Measurements from ENCODE around the gene PRPF31. TPM values are rescaled to one million over a fixed set of nuclear protein-coding genes. Genes with fewer than 3 reads are reported as not detected.
A peak's percentile ranks its signal among the peaks of the same experiment; 100 is the strongest.

The PRPF31 gene
- total and polyA plus RNA-seq, 2 of the 13 experiments (the other 11 are each of a cell fraction or from before 2014, with no cell fraction given), result 23.8 to 63.8 TPM

DNA sequence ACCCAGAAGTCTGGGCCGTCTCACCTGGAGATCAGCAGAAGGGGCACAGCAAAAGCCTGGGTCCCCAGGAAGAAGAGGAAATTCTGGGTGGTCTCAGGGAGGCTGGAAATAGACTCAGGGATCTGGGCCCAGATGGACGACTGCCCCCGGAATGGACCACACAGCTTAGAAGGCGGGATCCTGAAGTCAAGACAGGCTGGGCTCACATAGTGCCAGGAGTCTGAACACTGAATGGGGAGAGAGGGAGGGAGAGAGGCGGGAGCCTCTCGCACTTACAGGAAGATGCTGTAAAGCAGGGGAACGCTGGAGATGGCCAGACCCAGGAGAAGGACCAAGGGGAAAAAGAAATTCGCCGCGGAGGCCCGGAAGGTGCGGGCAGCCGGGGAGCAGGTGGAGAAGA is 45.3 kb downstream of the PRPF31 start:
- in situ Hi-C loops (cut with HindIII; ENCODE audit: extremely low pct_ligation_motif_present, low pct_unique_long_range_greater_than_20kb), result no loop called here
- no peak for FAIRE-seq
- no TSS peak for BruUV-seq (replicated peaks)
- WGBS (ENCODE audit: low lambda C conversion rate), result 46% methylated on average over 13 of the region's 13 CpGs
- Histone ChIP-seq H4K20me1 (ENCODE audit: insufficient read depth, low read length) (no peaks in the 10 kb centered on the region), H3K4me1 (ENCODE audit: insufficient read depth, low read length) (peaks cover 13% of the 10 kb centered on the region), H3K4me3 (replicated peaks in 1 of 3; ENCODE audit: insufficient read depth in 1 of 3, low read depth in 2 of 3, low read length in 3 of 3) (peak overlapping the region; percentile 70 to 93 (median 75); a peak in 5 of 6 replicates), H3K9me3 (ENCODE audit: low read length) (no peaks in the 10 kb centered on the region), H3K79me2 (ENCODE audit: insufficient read depth, low read length) (peaks cover 13% of the 10 kb centered on the region), H3K36me3 (replicated peaks in 1 of 2; ENCODE audit: control insufficient read depth in 1 of 2, insufficient read depth in 2 of 2, low read length in 2 of 2) (peaks cover 9 to 24% of the 10 kb centered on the region in 2 experiments), H3K27ac (ENCODE audit: extremely low read length, insufficient read depth, low read length) (peak overlapping the region; percentile 81), H3K4me2 (ENCODE audit: low read depth, low read length) (peak overlapping the region; percentile 93), H3K27me3 (ENCODE audit: control insufficient read depth in 1 of 2, insufficient read depth in 2 of 2, low read length in 2 of 2) (no peaks in the 10 kb centered on the region; a peak in 1 of 5 replicates), H2AFZ (ENCODE audit: low read length) (no peak overlapping the region), H3K9ac (ENCODE audit: insufficient read depth, low read depth, low read length) (peak overlapping the region; percentile 88)
- ChIA-PET CTCF (ENCODE audit: low intra/inter-chr PET ratio, low total read pairs) (no interaction called here), POLR2A (interaction anchor here (2.0 to 3.2 kb wide), 4 partner anchors 24 to 49 kb away, joined by 8 to 48 read pairs (median 13); partner anchors contain the start of genes CNOT3, MBOAT7 and RPS9)
- TF ChIP-seq ZSCAN22 (CRISPR knock-in tag; IDR thresholded peaks at IDR 0.05) (peak; percentile 80; the same call in 1 of the 2 replicates), KLF15 (CRISPR knock-in tag; IDR thresholded peaks at IDR 0.05; ENCODE audit: borderline replicate concordance) (no peak), CEBPB (IDR thresholded peaks at IDR 0.05; ENCODE audit: borderline replicate concordance, low read depth, low read length) (no peak)
- TF ChIP-seq, protein P1, sequence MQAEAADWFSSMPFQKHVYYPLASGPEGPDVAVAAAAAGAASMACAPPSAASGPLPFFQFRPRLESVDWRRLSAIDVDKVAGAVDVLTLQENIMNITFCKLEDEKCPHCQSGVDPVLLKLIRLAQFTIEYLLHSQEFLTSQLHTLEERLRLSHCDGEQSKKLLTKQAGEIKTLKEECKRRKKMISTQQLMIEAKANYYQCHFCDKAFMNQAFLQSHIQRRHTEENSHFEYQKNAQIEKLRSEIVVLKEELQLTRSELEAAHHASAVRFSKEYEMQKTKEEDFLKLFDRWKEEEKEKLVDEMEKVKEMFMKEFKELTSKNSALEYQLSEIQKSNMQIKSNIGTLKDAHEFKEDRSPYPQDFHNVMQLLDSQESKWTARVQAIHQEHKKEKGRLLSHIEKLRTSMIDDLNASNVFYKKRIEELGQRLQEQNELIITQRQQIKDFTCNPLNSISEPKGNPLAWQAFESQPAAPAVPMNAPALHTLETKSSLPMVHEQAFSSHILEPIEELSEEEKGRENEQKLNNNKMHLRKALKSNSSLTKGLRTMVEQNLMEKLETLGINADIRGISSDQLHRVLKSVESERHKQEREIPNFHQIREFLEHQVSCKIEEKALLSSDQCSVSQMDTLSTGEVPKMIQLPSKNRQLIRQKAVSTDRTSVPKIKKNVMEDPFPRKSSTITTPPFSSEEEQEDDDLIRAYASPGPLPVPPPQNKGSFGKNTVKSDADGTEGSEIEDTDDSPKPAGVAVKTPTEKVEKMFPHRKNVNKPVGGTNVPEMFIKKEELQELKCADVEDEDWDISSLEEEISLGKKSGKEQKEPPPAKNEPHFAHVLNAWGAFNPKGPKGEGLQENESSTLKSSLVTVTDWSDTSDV (CRISPR knock-in tag; IDR thresholded peaks at IDR 0.05), result no peak
- ATAC-seq, result no peak
- DNase-seq (ENCODE audit: low spot score), result no peak
- intact Hi-C loops (cut with micrococcal nuclease; ENCODE audit: unreplicated experiment), result loop anchor here (1.0 kb wide), 1 partner anchor 25 kb away; no protein-coding TSS in a partner anchor

DNA sequence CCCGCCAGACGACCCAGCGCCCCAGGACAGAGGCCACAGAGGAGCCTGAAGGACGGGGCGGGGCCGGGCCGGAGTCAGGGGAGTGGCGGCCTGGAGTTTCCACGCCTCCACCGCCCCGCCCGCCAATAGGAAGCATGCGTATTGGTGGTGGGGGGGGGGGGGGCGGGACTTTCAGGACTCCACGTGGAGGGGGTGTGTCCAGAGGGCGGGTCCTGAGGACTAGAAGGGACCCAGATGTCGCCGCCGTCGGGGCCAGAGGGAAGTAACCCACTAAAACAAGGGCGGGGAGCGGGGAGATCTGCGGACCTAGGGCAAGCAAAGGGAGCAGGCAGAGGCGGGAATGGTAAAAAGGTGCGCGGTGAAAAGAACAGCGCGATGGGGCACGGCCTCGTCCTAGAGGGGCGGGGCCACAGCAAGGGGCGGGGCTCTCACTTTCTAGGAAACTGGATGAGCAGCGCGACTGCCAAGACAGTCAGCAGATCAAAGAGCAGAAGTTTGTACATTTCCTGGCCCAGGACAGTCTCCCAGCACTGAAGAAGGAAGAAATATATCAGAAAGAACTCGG is 46.8 kb downstream of the PRPF31 start:
- H3K4me2 ChIP-seq (ENCODE audit: low read depth, low read length), result no peak overlapping the region
- intact Hi-C loops (cut with micrococcal nuclease; ENCODE audit: unreplicated experiment), result no loop called here
- peaks cover 0 to 9% of the 10 kb centered on the region in 2 experiments; a peak in 2 of 5 replicates for H3K36me3 ChIP-seq (replicated peaks in 1 of 2; ENCODE audit: control insufficient read depth in 1 of 2, insufficient read depth in 2 of 2, low read length in 2 of 2)
- H3K27ac ChIP-seq (ENCODE audit: extremely low read length, insufficient read depth, low read length), result no peak overlapping the region
- no peak overlapping the region for H3K4me3 ChIP-seq (replicated peaks in 1 of 3; ENCODE audit: insufficient read depth in 1 of 3, low read depth in 2 of 3, low read length in 3 of 3)
- H4K20me1 ChIP-seq (ENCODE audit: insufficient read depth, low read length), result no peaks in the 10 kb centered on the region
- DNase-seq (ENCODE audit: low spot score), result no peak
- H3K4me1 ChIP-seq (ENCODE audit: insufficient read depth, low read length), result peaks cover 13% of the 10 kb centered on the region
- WGBS (ENCODE audit: low lambda C conversion rate), result 90% methylated on average over 33 of the region's 35 CpGs
- no peak for FAIRE-seq
- H3K79me2 ChIP-seq (ENCODE audit: insufficient read depth, low read length), result peaks cover 13% of the 10 kb centered on the region
- CTCF ChIA-PET (ENCODE audit: low intra/inter-chr PET ratio, low total read pairs), result no interaction called here
- POLR2A ChIA-PET, result no interaction called here
- H2AFZ ChIP-seq (ENCODE audit: low read length), result no peak overlapping the region
- H3K27me3 ChIP-seq (ENCODE audit: control insufficient read depth in 1 of 2, insufficient read depth in 2 of 2, low read length in 2 of 2), result no peaks in the 10 kb centered on the region; a peak in 1 of 5 replicates
- in situ Hi-C loops (cut with HindIII; ENCODE audit: extremely low pct_ligation_motif_present, low pct_unique_long_range_greater_than_20kb), result no loop called here
- H3K9ac ChIP-seq (ENCODE audit: insufficient read depth, low read depth, low read length), result no peak overlapping the region
- BruUV-seq (replicated peaks), result no TSS peak
- no peaks in the 10 kb centered on the region for H3K9me3 ChIP-seq (ENCODE audit: low read length)
- ATAC-seq, result no peak
- TF ChIP-seq, protein P2, sequence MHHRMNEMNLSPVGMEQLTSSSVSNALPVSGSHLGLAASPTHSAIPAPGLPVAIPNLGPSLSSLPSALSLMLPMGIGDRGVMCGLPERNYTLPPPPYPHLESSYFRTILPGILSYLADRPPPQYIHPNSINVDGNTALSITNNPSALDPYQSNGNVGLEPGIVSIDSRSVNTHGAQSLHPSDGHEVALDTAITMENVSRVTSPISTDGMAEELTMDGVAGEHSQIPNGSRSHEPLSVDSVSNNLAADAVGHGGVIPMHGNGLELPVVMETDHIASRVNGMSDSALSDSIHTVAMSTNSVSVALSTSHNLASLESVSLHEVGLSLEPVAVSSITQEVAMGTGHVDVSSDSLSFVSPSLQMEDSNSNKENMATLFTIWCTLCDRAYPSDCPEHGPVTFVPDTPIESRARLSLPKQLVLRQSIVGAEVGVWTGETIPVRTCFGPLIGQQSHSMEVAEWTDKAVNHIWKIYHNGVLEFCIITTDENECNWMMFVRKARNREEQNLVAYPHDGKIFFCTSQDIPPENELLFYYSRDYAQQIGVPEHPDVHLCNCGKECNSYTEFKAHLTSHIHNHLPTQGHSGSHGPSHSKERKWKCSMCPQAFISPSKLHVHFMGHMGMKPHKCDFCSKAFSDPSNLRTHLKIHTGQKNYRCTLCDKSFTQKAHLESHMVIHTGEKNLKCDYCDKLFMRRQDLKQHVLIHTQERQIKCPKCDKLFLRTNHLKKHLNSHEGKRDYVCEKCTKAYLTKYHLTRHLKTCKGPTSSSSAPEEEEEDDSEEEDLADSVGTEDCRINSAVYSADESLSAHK (CRISPR knock-in tag; IDR thresholded peaks at IDR 0.05; ENCODE audit: borderline replicate concordance), result no peak
- TF ChIP-seq HMGA1 (CRISPR knock-in tag; conservative IDR thresholded peaks at IDR 0.05), result no peak
- no peak for TF ChIP-seq NFE2L2 (IDR thresholded peaks at IDR 0.05; ENCODE audit: low read length)
- no peak for TF ChIP-seq ZNF430 (CRISPR knock-in tag; IDR thresholded peaks at IDR 0.05)
- TF ChIP-seq ZNF709 (CRISPR knock-in tag; IDR thresholded peaks at IDR 0.05), result no peak
- no peak for TF ChIP-seq XRCC5 (optimal IDR thresholded peaks at IDR 0.05; ENCODE audit: low read length)
- TF ChIP-seq, protein P3, sequence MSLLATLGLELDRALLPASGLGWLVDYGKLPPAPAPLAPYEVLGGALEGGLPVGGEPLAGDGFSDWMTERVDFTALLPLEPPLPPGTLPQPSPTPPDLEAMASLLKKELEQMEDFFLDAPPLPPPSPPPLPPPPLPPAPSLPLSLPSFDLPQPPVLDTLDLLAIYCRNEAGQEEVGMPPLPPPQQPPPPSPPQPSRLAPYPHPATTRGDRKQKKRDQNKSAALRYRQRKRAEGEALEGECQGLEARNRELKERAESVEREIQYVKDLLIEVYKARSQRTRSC (CRISPR knock-in tag; IDR thresholded peaks at IDR 0.05; ENCODE audit: low read depth), result no peak
- no peak for TF ChIP-seq MYNN (CRISPR knock-in tag; IDR thresholded peaks at IDR 0.05; ENCODE audit: low read depth)
